Epithelial cell of prostate (primary cell): ENCODE results near the gene ABLIM3.
"Not testable (repeated sequence)": the region's sequence is repeated elsewhere in the genome, so short reads cannot be mapped to it uniquely, and the experiment has no call there.

Source experiments
- DNase-seq: peaks from one replicate; pipeline ENCODE4 v3.0.0-alpha.2; 2011; ENCODE audit warnings: low read depth, low spot score
- H3K27ac ChIP-seq: fragments of 450-650 bp; 2 replicates; pipeline ENCODE4 v1.5.1; 2017; ENCODE audit warnings: mild to moderate bottlenecking

Gene ABLIM3

GRCh38 chr5:149271716-149272563, 130.6 kb downstream of the ABLIM3 start, which contains the start of gene AFAP1L1:
Gene AFAP1L1 (plus strand): TSS chr5:149271859. CDS start chr5:149271969, 110 bp downstream.
- H3K27ac ChIP-seq: peak within 1 kb of the TSS; percentile 68
- DNase-seq: no peak

- H3K27ac ChIP-seq: peak overlapping the region; percentile 68
These were observed 131.5 kb downstream of the ABLIM3 start for GRCh38 chr5:149272781-149273180.

DNA sequence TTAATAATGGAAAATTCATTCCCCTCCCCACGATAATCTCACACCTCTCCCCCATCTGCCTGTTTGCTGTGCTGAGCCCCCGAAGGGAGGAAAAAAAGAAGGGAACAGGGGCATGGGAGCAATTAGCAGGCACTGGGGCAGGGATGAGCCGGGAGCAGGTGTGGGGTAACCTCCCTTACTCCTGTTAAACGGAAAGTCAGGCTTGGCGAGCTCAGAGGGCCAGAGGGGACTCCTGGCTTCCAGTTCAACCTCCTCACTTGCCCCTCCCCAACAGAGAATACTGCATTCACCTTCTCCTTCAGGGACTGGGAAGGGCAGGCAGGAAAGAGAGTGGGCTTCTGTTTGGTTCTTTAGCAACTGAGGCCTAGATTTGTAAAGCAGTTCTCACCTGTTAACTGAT, 131.9 kb downstream of the ABLIM3 start:
- H3K27ac ChIP-seq: no peak overlapping the region
- no peak for DNase-seq

More at GRCh38 chr5:149272781-149273180, 131.5 kb downstream of the ABLIM3 start:
- not testable (repeated sequence) for DNase-seq

GRCh38 chr5:149273950-149274349, 132.7 kb downstream of the ABLIM3 start:
- H3K27ac ChIP-seq: no peak overlapping the region
- no peak for DNase-seq

DNA sequence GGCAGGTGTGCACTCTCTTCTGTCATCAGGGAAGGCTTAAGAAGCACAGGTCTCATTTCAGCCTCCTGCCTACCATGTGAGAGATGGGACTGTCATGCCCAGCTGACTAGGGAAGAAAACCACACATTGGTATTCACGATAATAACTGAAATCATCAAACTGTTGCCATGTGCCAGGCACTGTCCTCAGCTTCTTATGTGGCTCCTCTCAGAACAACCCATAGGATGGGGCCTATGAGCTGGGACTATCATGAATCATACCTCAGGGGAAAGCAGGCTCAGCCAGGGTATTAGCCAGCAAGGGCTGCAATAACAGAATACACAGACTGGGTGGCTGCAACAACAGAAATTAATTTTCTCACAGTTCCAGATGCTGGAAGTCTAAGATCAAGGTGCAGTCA, 133.6 kb downstream of the ABLIM3 start:
- DNase-seq: no peak
- H3K27ac ChIP-seq: no peak overlapping the region

- no peak for DNase-seq
These were observed 136.5 kb downstream of the ABLIM3 start for GRCh38 chr5:149277801-149278200.

DNA sequence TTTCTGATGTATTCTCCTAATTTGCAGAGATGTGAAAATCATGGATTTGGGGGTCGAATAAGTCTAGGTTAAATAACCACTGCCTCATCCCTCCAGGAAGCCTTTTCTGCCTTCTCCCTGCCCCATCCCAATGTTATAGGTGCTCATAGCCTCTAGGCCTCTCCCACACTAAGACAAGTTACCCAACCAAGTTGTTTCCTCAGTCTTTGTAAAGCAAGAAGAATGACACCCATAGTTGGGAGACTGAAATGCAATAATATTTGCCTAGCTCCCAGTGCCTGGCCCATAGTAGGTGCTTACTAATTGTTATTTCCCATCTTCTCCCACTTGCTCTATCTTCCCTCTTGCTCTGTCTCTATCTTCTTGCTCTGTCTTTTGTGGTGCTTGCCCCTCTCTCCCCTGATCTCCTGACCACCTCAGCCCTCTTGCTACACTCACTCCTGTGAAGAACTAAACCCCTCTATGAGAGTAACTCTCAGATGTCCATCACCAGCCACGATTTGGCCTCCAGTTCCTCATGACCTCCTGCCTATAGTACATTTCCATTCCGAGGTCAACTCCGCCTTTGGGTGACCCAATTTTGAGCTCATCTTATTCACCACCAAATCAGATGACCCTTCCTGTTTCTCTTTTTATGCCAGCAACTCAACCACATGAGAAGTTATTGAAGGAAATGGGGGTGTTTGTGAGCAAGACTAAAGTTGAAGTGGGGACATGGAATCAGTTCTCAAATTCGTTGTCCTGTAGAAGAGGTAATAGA, 137.3 kb downstream of the ABLIM3 start:
- H3K27ac ChIP-seq: no peak overlapping the region
- no peak for DNase-seq

More at GRCh38 chr5:149277801-149278200, 136.5 kb downstream of the ABLIM3 start:
- H3K27ac ChIP-seq: no peak overlapping the region

GRCh38 chr5:149279661-149280060, 138.4 kb downstream of the ABLIM3 start:
- no peak overlapping the region for H3K27ac ChIP-seq
- no peak for DNase-seq

- DNase-seq: no peak
- H3K27ac ChIP-seq: no peak overlapping the region
These were observed 138.8 kb downstream of the ABLIM3 start for GRCh38 chr5:149280124-149280523.

DNA sequence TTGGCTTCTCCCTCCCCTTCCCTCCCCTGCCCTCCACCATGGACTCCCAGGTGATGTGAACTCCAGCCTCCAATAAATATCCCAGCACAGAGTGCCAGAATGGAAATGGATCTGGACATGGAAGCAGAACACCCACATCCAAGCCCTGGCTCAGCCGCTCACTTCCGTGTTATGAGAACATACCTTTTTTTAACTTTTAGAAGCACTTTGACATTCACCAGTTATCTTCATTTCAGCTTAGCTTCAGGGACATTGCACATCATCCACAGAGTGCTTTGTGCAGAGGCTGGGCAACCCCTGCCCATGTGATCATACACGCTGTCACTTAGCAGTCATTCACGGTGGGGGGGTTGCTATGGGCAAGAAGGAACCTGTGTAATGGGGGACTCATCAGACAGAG, 139.5 kb downstream of the ABLIM3 start:
- DNase-seq: no peak
- H3K27ac ChIP-seq: no peak overlapping the region

- DNase-seq: no peak
- peak overlapping the region; percentile 88 for H3K27ac ChIP-seq
These were observed 141.0 kb downstream of the ABLIM3 start for GRCh38 chr5:149282027-149282965.

GRCh38 chr5:149282966-149283332, 141.7 kb downstream of the ABLIM3 start:
- H3K27ac ChIP-seq: peak overlapping the region; percentile 88
- no peak for DNase-seq

DNA sequence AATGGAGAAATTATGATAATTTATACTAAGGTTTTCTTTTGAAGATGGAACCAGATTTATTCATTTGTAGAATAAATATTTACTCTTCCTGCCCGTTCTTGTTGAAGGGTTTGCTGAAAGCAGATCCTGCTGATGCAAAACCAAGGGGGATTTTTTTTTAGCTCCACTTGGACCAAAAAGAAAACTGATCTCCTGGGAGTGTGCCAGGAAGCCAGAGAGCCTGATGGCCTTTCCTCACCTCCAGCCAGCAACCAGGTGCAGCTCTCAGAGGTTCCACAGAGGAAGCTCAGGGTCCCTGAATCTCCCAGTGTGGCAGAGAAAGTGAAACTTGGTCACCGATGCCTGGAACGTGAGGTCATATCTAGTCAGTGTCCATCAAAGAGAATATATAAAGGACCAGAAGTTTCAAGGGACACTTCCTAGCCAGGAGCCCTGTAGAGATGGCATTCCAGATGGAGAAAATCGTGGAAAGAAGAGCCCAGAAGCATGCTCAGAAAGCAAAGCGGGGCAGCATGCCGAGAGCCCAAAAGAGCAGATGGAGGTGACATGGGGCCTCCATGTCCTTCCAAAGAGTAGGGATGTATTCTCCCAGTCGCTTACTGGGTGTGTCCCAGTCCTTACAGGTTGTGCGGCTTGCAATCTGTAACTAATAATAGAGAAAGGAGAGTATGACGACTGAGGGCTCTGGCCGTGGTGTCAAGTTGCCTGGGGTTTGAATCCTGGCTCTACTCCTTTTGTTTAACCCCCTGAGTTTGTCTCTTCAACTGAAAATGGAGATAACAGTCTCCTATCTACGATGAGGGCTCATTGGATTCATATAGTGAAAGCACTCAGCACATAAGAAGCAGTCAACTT, 142.6 kb downstream of the ABLIM3 start:
- H3K27ac ChIP-seq: peak overlapping the region; percentile 88
- no peak for DNase-seq

GRCh38 chr5:149284501-149284900, 143.2 kb downstream of the ABLIM3 start:
- no peak for DNase-seq
- H3K27ac ChIP-seq: peak overlapping the region; percentile 88

DNA sequence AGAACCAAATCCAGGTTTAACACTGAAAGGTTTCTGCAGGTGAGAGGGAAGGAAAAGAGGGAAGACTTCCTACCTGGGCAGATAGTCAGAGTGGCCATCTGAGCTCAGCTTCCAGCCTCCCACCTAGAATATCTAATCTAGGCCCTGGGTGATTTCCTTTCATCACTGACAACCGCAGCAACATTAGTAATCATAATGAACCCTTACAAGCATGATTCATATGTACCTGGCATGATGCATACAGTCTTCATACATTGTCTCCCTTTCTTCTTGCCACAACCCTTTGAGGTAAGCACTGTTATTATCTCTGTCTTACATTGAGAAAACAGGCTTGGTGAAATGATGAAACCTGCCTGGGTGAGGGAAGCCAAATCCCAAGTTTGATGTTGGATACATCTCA, 143.9 kb downstream of the ABLIM3 start:
- H3K27ac ChIP-seq: peak overlapping the region; percentile 88
- DNase-seq: peak; percentile 90

DNA sequence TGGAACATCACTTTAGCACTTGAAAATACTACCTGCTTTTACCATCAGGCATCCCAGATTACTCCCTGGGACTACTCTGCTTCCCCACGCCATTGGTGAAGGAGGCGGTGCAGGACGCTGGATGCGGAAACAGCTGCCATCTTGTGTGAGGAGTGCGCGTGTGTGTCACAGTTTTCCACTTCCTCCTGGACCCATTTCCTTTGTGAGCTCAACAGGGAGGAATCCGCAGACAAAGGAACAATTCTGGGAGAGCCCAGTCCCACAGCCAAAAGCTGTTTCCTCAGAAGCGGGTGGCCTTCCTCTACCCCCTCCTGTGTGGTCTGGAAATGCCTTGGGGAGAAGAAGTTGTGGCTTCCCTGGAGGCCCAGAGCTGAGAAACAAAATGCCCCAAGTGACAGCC, 147.1 kb downstream of the ABLIM3 start:
- DNase-seq: no peak
- H3K27ac ChIP-seq: no peak overlapping the region

GRCh38 chr5:149289301-149289700, 148.0 kb downstream of the ABLIM3 start:
- no peak for DNase-seq

DNA sequence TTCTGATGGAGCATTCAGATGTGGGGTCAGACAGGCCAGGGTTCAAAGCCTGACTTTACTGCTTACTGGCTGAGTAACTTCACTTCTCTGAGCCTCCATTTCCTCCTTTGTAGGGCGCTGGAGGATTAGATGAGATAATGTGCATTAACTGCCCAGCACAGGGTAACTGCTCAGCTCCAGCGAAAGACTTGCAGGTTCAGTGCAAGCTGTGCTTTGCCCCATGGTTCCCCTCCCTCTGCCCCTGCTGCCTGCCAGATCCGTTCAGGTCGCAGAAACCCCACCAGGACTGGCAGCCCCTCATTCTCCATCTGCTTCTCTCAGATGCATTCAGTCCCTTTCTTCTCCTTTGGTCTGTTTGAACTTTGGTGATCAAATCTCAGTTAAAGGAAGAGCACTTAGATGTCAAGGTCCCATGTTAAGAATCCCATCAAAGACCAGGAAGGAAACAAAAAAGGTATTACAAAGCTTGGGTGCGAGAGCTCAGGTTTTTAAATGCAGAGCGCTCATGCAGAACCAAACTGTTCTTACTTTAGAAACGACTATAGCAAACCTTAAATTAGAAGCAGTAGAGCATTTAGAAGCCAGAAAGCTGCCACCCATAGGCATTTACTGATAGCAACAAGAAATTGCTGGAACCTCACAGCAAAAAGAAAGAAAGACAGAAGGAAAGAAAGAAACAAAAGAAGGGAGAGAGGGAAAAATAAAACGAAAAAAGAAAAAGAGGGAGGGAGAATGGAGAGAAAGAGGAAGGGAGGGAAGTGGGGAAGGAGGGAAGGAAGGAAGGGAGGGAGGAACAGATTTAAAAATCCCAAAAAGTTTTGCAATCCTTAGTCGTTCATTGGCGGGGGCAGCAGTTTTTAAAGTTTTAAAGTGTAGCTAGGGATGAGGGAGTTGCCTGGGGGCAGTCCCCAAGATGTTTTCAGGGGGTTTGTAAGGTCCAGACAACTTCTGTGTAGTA, 153.9 kb downstream of the ABLIM3 start:
- H3K27ac ChIP-seq: peak overlapping the region; percentile 92
- DNase-seq: no peak

More at GRCh38 chr5:149289301-149289700, 148.0 kb downstream of the ABLIM3 start:
- no peak overlapping the region for H3K27ac ChIP-seq
